Measurements from ENCODE around the gene RALGAPA2.

The RALGAPA2 gene

DNA sequence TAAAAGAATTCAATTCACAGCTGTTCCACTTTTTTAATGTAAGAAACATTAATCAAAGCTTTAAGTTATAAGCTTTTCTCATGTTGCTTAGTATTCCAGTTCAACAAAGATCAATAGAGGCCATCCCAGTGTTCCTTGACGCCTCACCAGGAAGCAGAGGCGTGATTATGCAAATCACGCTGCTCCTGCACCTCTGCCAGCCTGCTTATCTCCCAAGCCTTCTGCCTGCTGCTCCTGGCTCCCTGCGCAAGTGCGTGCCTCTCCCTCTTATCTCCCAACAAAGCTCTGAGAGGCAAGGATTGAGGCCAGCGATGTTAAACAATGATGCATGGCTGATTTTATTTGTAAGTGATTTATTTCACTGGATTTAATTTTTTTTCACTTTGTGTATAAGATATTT, 301.8 kb downstream of the RALGAPA2 start:
- DNase-seq (ENCODE audit: low read depth in 2 of 2, low spot score in 1 of 2) = no peak

- no peak for DNase-seq (ENCODE audit: low read depth in 2 of 2, low spot score in 1 of 2)
These were observed 303.1 kb downstream of the RALGAPA2 start for GRCh38 chr20:20409331-20409730.

- no peak for DNase-seq (ENCODE audit: low read depth in 2 of 2, low spot score in 1 of 2)
These were observed 304.3 kb downstream of the RALGAPA2 start for GRCh38 chr20:20407891-20408805.

GRCh38 chr20:20406306-20406705, 306.1 kb downstream of the RALGAPA2 start:
- DNase-seq (ENCODE audit: low read depth in 2 of 2, low spot score in 1 of 2) = no peak

- no peak for DNase-seq (ENCODE audit: low read depth in 2 of 2, low spot score in 1 of 2)
These were observed 306.8 kb downstream of the RALGAPA2 start for GRCh38 chr20:20405623-20406022.

DNA sequence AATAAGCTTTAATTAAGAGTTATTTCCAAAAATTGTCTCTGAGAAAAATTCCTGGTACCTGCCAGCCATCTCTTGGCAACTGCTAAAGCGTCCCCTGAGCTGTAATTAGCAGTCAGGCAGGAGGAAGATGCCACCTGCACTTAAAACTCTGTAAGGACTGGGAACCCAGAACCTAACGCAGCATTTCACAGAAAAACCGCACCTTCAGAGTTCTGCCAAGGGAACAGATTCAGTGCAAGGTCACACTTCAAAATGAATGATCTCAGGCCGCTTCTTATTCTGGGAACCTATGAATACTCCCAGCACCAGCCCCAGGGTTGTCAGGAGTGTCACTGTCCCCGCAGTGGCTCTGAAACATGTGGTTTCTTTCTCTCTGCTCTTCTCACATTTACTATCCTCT, 307.8 kb downstream of the RALGAPA2 start:
- no peak for DNase-seq (ENCODE audit: low read depth in 2 of 2, low spot score in 1 of 2)

GRCh38 chr20:20401991-20402390, 310.5 kb downstream of the RALGAPA2 start:
- DNase-seq (ENCODE audit: low read depth in 2 of 2, low spot score in 1 of 2) = no peak

DNA sequence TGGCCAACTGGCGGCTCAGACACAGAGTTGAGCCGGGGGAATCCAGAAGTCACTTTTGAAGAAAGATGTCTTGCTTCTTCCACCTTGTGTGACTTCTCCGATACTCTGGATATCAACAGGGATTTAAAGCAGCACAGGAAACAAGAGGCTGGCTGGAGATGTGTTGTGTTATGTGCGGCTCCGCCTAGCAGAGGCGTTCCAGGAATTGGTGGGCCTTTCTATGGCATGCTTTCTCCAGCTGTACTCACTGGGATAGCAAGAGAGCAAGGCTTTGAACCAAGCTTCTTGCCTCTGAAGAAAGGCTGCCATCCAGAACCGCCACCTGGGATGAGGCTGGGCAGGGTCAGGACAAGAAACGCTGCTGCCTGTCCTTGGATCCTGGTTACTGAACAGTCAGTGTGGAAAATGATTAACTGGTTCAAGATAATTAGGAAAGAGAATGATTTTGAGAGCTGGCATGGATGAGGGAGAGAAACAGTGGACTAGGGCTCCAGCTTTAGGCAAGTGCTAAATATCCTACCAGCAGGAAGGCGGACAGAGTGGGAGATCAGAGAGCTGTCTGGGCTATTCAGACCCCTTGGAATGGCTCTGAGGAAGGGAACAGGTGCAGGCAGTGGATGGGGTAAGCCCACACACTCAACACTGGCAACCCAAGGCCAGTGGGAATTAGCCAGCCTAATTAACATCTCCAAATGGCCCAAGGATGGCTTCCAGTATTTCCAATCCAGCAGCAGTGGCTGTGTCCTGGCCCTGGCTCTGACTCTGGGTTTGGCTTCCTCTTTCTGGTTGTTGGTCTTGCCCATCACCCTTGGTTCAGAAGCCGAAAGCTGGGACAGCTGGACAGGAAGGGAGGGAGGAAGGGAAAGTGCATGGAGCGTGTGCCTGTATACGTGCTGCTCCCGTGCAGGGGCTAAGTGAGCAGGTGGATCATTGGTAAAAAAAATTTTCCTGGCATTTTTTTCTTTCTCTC, 312.6 kb downstream of the RALGAPA2 start:
- DNase-seq (ENCODE audit: low read depth in 2 of 2, low spot score in 1 of 2) = no peak

DNA sequence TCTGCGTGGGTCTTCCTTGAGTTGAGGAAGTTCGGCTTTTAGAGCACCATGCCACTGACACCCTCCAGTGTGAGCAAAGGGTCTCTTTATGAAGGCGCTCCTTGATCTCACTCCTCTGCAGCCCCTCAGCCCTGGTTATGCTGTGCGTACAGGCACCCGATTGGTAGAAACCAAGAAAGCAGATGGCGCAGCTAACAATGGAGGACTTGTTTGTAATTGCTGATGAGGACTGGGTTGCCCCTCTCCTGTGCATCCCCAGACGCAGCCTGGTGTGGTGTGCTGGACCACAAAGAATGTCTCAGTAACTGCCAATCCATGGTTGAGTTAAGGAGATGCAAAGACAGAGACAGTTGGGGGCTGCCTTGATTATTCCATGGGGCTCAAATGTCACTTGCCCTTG, 314.3 kb downstream of the RALGAPA2 start:
- no peak for DNase-seq (ENCODE audit: low read depth in 2 of 2, low spot score in 1 of 2)

GRCh38 chr20:20396794-20397193, 315.6 kb downstream of the RALGAPA2 start:
- no peak for DNase-seq (ENCODE audit: low read depth in 2 of 2, low spot score in 1 of 2)

- DNase-seq (ENCODE audit: low read depth in 2 of 2, low spot score in 1 of 2) = no peak
These were observed 316.4 kb downstream of the RALGAPA2 start for GRCh38 chr20:20395903-20396568.

DNA sequence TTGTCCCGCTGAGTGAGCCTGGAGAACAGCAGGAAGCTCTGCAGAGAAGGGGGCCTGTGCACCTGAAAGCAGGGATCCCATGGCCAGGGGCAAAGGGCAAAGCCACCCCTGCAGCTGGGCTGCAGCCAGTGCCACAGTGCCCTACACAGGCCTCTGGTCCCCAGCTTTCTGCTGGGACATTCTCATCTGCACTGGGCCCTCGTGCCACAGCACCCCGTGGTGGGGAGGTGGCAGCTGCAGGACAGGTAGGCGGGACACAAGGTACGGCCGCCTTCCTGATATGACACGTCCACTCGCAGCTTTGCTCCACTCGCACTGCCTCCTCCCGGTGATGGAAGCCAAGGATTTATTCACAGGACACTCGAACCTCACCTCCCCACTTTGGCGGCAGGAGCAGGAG, 317.4 kb downstream of the RALGAPA2 start:
- DNase-seq (ENCODE audit: low read depth in 2 of 2, low spot score in 1 of 2) = no peak

DNA sequence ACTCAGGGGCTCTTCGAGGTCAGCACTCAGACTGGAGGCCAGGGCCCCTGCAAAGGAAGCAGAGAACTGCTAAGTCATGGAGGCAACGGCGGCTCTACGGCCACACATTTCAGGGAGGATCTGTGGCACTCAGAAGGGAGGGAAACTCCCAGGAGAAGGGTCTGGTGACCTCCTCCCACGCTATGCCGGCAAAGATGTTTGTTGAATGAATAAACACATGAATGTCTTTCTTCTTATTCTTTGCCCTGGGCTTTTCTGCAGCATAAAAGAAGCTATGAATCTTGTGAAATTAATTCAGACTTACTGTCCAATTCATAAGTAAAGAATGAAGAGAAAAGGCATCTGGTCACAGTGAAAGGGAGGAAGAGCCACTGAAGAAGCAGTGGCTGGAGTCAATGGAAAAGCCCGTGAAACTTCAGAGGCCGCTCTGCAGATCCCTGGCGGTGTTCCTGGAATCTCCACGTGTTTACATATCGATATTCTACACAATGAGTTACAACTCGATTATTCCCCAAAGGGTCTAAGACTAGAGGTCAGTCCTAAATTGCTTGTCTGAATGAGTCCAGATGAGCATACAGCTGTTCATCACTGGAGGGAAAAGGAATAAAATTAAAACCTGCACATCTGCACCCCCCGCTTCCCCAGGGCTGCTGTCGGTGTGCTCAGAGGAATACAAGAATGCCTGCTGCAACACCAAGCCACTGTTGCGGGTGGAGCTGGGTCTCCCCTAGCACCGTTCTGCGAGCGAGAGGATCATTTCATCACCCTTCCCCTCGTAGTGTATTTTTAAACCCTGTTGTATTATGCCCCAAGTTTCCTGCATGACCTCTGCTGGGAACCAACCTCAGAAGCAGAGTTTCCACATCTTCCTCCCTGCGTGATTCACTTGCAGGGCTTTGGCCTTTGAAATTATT, 319.0 kb downstream of the RALGAPA2 start:
- DNase-seq (ENCODE audit: low read depth in 2 of 2, low spot score in 1 of 2) = no peak

GRCh38 chr20:20391766-20392165, 320.7 kb downstream of the RALGAPA2 start:
- no peak for DNase-seq (ENCODE audit: low read depth in 2 of 2, low spot score in 1 of 2)

DNA sequence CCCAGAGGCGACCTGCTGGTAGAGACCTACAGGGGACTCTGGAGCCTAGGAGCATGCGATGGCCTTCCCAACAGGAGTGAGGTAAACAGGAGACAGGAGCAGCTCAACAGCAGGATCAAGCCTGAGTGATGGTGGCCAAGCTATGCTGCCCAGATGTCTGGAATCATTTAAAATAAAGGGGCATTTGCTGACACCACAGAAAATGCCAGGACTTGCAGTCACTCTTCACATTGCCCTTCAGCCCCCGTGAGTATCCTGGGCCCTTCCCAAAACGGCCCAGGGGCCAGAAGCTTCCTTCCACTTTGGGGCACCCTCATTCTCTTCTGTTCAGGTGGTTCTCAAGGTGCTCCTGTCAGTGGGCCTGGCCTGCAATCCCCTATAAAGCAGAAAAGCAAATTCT, 321.3 kb downstream of the RALGAPA2 start:
- DNase-seq (ENCODE audit: low read depth in 2 of 2, low spot score in 1 of 2) = no peak

DNA sequence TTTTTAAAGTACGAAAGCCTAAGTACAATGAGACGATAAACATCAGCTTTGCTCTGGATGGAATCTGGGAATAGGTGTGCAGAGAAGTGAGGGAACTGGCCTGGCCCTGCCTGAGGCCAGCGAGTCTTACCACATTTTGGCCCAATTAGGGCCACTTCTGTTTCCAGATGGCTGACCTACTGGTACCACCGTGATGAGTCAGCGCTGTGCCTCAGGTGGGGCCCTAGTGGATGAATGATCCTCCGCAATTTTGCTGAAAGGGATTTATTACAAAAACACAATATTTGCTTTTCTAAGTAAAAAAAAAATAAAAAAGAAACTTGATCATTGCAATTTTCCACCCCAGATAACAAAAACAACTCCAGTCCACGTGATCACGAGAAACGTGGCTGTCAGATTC, 322.1 kb downstream of the RALGAPA2 start:
- DNase-seq (ENCODE audit: low read depth in 2 of 2, low spot score in 1 of 2) = no peak

- DNase-seq (ENCODE audit: low read depth in 2 of 2, low spot score in 1 of 2) = no peak
These were observed 326.3 kb downstream of the RALGAPA2 start for GRCh38 chr20:20386192-20386591.

- no peak for DNase-seq (ENCODE audit: low read depth in 2 of 2, low spot score in 1 of 2)
These were observed 336.6 kb downstream of the RALGAPA2 start for GRCh38 chr20:20375862-20376261.

DNA sequence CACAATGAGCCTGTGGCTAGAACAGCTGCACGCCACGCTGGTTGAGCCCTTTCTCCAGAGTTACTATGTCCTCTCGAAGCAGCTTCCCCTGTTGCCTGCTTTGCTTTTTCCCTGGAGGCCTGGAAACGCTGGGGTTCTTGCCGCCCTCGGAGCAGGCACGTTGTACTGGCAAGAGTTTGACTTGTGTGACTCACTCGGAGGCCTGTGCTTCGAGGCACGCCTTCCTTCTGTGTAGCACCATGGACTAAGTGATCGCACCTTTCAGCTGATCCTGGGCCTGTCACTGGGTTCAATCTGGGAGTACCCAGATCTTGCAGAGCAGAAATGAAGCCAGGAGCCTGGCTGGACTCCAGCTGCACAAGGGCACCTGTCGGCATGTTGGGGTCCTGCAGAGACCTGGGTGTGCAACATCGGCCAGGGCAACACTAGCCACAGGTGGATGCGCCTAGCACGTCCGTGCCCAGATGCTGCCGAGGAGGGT, 339.3 kb downstream of the RALGAPA2 start:
- no peak for DNase-seq (ENCODE audit: low read depth in 2 of 2, low spot score in 1 of 2)

- DNase-seq (ENCODE audit: low read depth in 2 of 2, low spot score in 1 of 2) = no peak
These were observed 340.8 kb downstream of the RALGAPA2 start for GRCh38 chr20:20371681-20372080.
